Measurements from ENCODE around the gene PCTP.

Gene PCTP

GRCh38 chr17:55774846-55775271, 24.0 kb downstream of the PCTP start:
- DNase-seq (ENCODE audit: low read depth) = no peak
- H3K4me3 ChIP-seq (ENCODE audit: low read depth, low read length) = no peak overlapping the region
- no peak for TF ChIP-seq CTCF (IDR thresholded peaks at IDR 0.05; ENCODE audit: low read depth, low read length, missing control alignments)

GRCh38 chr17:55776271-55776670, 25.4 kb downstream of the PCTP start:
- DNase-seq (ENCODE audit: low read depth) = no peak
- no peak overlapping the region for H3K4me3 ChIP-seq (ENCODE audit: low read depth, low read length)
- no peak for TF ChIP-seq CTCF (IDR thresholded peaks at IDR 0.05; ENCODE audit: low read depth, low read length, missing control alignments)

- no peak overlapping the region for H3K4me3 ChIP-seq (ENCODE audit: low read depth, low read length)
- no peak for DNase-seq (ENCODE audit: low read depth)
- no peak for TF ChIP-seq CTCF (IDR thresholded peaks at IDR 0.05; ENCODE audit: low read depth, low read length, missing control alignments)
Observed at GRCh38 chr17:55777471-55777971, 26.7 kb downstream of the PCTP start.

- H3K4me3 ChIP-seq (ENCODE audit: low read depth, low read length) = no peak overlapping the region
- no peak for TF ChIP-seq CTCF (IDR thresholded peaks at IDR 0.05; ENCODE audit: low read depth, low read length, missing control alignments)
- no peak for DNase-seq (ENCODE audit: low read depth)
Observed at GRCh38 chr17:55778389-55779118, 27.7 kb downstream of the PCTP start.

- no peak for TF ChIP-seq CTCF (IDR thresholded peaks at IDR 0.05; ENCODE audit: low read depth, low read length, missing control alignments)
- no peak overlapping the region for H3K4me3 ChIP-seq (ENCODE audit: low read depth, low read length)
- no peak for DNase-seq (ENCODE audit: low read depth)
Observed at GRCh38 chr17:55783684-55784245, 32.9 kb downstream of the PCTP start.

- TF ChIP-seq CTCF (IDR thresholded peaks at IDR 0.05; ENCODE audit: low read depth, low read length, missing control alignments) = no peak
- no peak for DNase-seq (ENCODE audit: low read depth)
- no peak overlapping the region for H3K4me3 ChIP-seq (ENCODE audit: low read depth, low read length)
Observed at GRCh38 chr17:55784666-55785065, 33.8 kb downstream of the PCTP start.
